Osteocyte (in vitro differentiated cells): ENCODE data around the gene THSD4. TPM values are rescaled to one million over a fixed set of nuclear protein-coding genes. Genes with fewer than 3 reads are reported as not detected.

Experiments
- DNase-seq: peaks from one replicate; pipeline ENCODE4 v3.0.0; 2021; ENCODE audit warnings: mixed read lengths; ENCODE audit not compliant: unreplicated experiment; ENCODE audit errors: extremely low spot score
- H3K27ac Mint-ChIP-seq: one replicate; pipeline ENCODE4 v1.8.0; 2021; ENCODE audit warnings: mild to moderate bottlenecking, mixed read lengths; ENCODE audit not compliant: unreplicated experiment
- H3K27me3 Mint-ChIP-seq: one replicate; pipeline ENCODE4 v1.8.0; 2021; ENCODE audit warnings: mixed read lengths; ENCODE audit not compliant: unreplicated experiment
- H3K36me3 Mint-ChIP-seq: one replicate; pipeline ENCODE4 v1.8.0; 2021; ENCODE audit warnings: mixed read lengths; ENCODE audit not compliant: unreplicated experiment
- H3K4me1 Mint-ChIP-seq: one replicate; pipeline ENCODE4 v1.8.0; 2021; ENCODE audit warnings: mixed read lengths; ENCODE audit not compliant: unreplicated experiment
- H3K4me3 Mint-ChIP-seq: one replicate; pipeline ENCODE4 v1.8.0; 2021; ENCODE audit warnings: mild to moderate bottlenecking, moderate library complexity, mixed read lengths; ENCODE audit not compliant: unreplicated experiment
- H3K9me3 Mint-ChIP-seq: one replicate; pipeline ENCODE4 v1.8.0; 2021; ENCODE audit warnings: mixed read lengths; ENCODE audit not compliant: unreplicated experiment
- total RNA-seq: library from RNA; stranded (reverse); gene quantifications from 2 replicates; pipeline ENCODE4 v1.2.1, GENCODE V29; 2021
- TF ChIP-seq, protein P1 (sequence below): fragments of 200-600 bp; sonication (generic); IDR thresholded peaks from 2 replicates; pipeline ENCODE4 v1.5.0; 2021; ENCODE audit warnings: antibody characterized with exemption, mild to moderate bottlenecking, moderate library complexity

The THSD4 gene
- total RNA-seq, 1 donor from 2014 or later: 5.7 TPM

DNA sequence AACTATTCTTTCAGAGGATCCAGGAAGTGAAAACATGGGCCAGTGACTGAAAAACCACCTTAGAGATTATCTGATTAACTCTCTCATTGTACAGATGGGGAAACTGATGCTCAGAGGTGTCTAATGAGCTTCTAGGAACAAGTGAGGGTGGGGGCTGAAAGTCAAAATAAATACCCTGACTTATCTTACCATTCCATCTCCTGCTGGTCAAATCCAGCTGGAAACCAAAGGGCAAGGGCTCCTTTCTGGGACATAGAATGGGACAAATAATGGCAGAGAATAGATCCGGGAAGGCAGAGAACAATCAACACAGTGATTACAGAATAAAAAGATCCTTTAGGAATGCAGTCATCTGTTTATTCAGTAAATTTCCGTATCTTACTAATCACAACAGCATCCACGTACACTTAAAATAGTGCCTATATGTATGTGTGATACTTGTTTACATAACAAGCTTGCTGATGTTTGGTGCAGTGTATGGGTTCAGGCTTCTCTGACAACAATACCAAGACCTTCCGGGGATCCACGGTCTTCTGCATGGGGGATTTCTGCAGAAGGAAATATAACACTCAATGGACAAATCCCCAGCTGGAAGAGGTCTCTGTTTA lies 173.2 kb downstream of the THSD4 start:
- Mint-ChIP-seq H3K27me3 (no peaks in the 10 kb centered on the region), H3K27ac (no peak overlapping the region), H3K36me3 (peaks cover 5% of the 10 kb centered on the region), H3K9me3 (peaks cover 6% of the 10 kb centered on the region), H3K4me1 (peaks cover 38% of the 10 kb centered on the region), H3K4me3 (no peak overlapping the region)
- no peak for DNase-seq
- TF ChIP-seq, protein P1, sequence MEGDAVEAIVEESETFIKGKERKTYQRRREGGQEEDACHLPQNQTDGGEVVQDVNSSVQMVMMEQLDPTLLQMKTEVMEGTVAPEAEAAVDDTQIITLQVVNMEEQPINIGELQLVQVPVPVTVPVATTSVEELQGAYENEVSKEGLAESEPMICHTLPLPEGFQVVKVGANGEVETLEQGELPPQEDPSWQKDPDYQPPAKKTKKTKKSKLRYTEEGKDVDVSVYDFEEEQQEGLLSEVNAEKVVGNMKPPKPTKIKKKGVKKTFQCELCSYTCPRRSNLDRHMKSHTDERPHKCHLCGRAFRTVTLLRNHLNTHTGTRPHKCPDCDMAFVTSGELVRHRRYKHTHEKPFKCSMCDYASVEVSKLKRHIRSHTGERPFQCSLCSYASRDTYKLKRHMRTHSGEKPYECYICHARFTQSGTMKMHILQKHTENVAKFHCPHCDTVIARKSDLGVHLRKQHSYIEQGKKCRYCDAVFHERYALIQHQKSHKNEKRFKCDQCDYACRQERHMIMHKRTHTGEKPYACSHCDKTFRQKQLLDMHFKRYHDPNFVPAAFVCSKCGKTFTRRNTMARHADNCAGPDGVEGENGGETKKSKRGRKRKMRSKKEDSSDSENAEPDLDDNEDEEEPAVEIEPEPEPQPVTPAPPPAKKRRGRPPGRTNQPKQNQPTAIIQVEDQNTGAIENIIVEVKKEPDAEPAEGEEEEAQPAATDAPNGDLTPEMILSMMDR: no peak

DNA sequence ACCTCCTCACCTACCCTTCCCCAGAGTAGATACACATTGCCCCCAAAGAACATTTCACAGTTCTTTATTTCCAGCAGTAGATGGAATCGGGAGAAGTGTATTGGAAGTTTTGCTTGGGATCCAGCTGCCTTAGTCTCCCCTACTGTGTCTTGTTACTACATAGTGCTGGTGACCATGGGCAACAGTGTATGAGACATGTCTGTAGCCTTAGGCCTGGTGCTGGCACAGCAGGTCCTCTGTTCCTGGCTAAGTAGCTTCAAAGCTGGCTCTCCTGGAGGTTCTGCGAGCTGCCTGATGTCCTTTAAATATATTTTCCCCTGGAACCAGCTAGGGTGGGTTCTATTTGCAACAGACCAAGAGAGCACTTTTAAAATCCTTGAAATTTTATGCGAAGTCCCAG lies 174.7 kb downstream of the THSD4 start:
- Mint-ChIP-seq H3K27me3 (no peaks in the 10 kb centered on the region), H3K9me3 (peaks cover 6% of the 10 kb centered on the region), H3K27ac (peak overlapping the region; percentile 70), H3K4me3 (no peak overlapping the region), H3K36me3 (peaks cover 5% of the 10 kb centered on the region), H3K4me1 (peaks cover 54% of the 10 kb centered on the region)
- DNase-seq: no peak
- TF ChIP-seq, protein P1: no peak

DNA sequence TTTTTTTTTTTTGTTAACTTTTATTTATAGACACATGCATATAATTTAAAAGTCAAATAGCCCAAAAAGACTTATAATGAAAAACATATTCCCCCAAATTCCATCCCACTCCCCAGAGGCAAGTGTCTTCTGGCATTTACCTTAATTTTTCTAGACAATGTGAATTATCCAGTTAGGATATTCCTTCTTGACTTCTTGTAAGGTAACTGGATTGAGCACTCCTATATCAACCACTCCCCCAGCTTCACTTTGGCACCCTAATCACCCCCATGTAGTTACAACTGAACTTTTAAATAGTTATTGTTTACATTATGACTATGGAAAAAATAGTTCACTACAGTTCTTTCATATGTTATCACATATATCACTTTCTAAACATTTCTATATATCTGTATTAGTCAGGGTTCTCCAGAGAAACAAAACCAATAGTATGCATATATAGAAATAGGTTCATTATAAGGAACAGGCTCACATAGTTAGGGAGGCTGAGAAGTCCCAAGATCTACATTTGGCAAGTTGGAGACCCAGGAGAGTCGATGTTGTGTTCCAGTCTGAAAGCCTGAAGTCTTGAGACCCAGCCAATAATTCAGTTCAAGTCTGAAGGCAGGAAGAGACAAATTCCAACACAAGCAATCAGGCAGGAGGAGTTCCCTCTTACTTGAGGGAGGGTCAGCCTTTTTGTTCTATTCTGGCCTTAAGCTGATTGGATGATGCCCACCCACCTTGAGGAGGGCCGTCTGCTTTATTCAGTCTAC lies 175.8 kb downstream of the THSD4 start:
- peaks cover 6% of the 10 kb centered on the region for H3K9me3 Mint-ChIP-seq
- no peak overlapping the region for H3K4me3 Mint-ChIP-seq
- no peak overlapping the region for H3K27ac Mint-ChIP-seq
- TF ChIP-seq, protein P1: no peak
- H3K36me3 Mint-ChIP-seq: peaks cover 5% of the 10 kb centered on the region
- no peak for DNase-seq
- peaks cover 64% of the 10 kb centered on the region for H3K4me1 Mint-ChIP-seq
- no peaks in the 10 kb centered on the region for H3K27me3 Mint-ChIP-seq

DNA sequence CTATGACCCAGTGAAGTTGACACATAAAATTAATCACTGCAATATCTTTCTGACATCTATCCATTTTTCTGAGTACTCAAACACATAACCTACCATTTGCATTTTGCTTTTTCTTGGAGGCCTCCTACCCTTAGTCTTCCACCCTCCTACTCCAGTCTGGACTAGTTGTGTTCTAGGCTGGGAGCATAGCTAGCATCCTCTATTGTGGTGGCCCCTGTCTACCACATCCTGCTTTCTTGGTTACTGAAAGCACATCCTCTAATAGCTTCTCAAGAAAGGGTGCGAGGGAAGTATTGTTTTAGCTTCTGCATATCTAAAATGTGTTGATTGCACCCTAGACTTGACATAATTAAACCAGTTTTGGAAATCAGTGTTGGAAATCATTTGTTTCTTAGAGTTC lies 176.5 kb downstream of the THSD4 start:
- Mint-ChIP-seq H3K36me3 (peaks cover 5% of the 10 kb centered on the region), H3K4me3 (no peak overlapping the region), H3K27ac (no peak overlapping the region), H3K27me3 (no peaks in the 10 kb centered on the region), H3K4me1 (peaks cover 69% of the 10 kb centered on the region), H3K9me3 (peaks cover 6% of the 10 kb centered on the region)
- DNase-seq: no peak
- TF ChIP-seq, protein P1: no peak

DNA sequence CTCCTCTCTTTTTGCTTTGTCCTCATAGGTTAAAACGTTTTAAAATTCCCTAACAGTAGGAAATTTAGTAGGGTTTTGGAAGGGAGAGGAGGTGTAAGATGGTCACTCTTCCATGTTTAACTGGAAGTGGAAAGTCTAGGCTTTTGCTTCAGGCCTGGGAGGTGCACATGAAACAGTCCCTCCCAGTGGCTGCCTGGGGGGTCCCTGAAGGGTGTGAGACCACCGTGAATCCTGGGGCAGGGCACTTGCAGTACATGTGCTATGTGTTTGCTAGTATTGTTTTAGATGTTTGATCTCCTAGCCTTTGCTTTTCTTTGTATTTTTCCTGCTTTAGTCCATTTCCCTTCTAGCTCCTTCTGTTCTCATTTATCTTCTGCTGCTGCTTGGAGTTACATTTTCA lies 178.5 kb downstream of the THSD4 start:
- Mint-ChIP-seq H3K4me3 (no peak overlapping the region), H3K9me3 (peaks cover 6% of the 10 kb centered on the region), H3K36me3 (peaks cover 5% of the 10 kb centered on the region), H3K27ac (peak overlapping the region; percentile 96), H3K4me1 (peaks cover 58% of the 10 kb centered on the region), H3K27me3 (no peaks in the 10 kb centered on the region)
- no peak for DNase-seq
- TF ChIP-seq, protein P1: no peak
